GM12874 (cell line): ENCODE data around the gene CARD11.

ENCODE experiments used
- TF ChIP-seq, protein P1 (sequence below): IDR thresholded peaks from 2 replicates; pipeline ENCODE4 v1.5.1; 2011; ENCODE audit warnings: low read depth, mild to moderate bottlenecking, control low read depth, low read length, moderate library complexity; ENCODE audit not compliant: insufficient read depth

Gene CARD11

DNA sequence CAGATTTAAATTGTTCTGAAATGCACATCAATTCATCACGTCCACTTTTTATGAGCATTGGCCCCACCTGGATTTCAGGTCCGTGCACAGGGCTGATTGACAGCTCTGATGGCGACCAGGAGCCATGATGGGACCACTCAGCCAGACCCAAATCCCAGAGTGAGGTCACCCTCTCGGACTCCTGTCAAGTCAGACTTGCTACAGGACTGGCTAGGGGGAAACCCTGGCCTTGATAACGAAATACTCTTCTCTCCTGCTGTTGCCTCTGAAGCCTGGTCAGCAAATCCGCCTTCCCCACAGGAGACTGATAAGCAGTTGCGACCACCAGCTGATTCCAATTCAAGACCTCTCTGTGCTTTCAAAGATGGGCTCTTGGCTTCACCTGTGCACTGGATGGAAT, 76.4 kb downstream of the CARD11 start:
- TF ChIP-seq, protein P1, sequence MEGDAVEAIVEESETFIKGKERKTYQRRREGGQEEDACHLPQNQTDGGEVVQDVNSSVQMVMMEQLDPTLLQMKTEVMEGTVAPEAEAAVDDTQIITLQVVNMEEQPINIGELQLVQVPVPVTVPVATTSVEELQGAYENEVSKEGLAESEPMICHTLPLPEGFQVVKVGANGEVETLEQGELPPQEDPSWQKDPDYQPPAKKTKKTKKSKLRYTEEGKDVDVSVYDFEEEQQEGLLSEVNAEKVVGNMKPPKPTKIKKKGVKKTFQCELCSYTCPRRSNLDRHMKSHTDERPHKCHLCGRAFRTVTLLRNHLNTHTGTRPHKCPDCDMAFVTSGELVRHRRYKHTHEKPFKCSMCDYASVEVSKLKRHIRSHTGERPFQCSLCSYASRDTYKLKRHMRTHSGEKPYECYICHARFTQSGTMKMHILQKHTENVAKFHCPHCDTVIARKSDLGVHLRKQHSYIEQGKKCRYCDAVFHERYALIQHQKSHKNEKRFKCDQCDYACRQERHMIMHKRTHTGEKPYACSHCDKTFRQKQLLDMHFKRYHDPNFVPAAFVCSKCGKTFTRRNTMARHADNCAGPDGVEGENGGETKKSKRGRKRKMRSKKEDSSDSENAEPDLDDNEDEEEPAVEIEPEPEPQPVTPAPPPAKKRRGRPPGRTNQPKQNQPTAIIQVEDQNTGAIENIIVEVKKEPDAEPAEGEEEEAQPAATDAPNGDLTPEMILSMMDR = no peak

DNA sequence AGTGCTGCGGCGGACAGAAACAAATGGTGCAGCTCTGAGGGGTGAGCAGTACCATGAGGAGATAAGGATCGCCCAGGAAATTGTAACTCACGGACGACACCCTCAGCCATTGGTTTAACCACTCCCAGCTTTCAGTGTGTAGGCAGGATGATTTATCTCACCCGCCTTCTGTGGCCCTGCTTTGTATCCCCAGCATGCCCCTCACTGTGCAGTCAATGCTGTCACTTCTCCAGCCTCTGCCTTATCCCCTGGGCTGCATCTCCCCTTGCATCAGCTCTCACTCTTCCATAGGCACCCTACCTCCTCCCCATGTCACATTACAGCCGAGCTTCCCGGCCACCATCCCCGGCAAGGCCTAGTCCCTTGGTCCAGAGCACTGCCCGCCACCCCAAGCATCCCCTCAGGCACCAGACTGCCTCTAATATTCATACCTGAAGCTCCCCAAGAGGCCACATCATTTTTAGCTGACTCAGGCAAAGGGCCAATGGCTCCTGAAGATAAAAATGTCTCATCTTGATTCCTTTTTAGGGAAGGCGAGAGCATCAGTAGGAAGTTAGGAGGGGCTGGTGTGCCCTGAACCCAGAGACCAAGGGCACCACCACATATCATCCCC, 77.1 kb downstream of the CARD11 start:
- TF ChIP-seq, protein P1 = no peak

DNA sequence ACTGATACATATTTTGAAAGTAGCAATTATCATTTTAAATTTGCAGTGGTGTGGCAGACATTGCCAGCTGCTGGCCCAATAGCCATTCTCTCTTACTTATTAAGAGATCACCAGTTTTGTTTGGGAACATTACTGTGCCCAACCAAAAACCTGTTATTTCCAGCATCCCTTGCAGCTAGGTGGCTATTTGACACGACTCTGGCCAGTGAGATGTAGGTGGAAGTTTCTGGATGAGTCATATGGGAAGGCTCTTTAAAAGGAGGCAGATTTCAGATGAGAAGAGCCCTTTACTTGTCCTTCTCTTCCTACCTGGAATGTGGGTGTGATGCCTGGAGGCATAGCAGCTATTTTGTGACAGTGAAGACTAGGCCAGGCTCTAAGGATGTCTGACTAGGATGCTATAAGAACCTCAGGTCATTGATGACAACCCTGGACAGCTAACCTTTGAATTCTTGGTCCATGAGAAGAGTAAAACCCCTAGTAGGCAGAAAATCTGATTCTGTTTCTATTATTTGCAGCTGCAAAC, 77.9 kb downstream of the CARD11 start:
- TF ChIP-seq, protein P1 = no peak

DNA sequence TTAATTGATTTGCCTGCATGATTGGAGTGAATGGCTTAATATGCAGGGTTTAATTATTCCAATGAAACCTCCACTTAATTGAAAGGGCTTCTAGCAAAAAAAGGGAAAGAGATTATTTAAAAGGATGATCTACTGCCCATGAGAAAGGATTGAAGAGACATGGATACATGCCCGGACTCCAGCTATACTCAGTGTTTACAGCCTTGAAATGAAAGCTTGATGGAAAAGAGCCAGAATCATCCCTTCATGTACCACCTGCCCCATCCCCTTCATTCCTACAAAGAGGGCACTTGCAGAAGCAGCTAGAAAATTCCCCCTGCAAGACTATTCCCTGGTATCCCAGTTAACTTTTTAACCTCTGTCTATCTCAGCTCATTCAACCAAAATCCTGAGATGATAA, 78.4 kb downstream of the CARD11 start:
- TF ChIP-seq, protein P1 = no peak

DNA sequence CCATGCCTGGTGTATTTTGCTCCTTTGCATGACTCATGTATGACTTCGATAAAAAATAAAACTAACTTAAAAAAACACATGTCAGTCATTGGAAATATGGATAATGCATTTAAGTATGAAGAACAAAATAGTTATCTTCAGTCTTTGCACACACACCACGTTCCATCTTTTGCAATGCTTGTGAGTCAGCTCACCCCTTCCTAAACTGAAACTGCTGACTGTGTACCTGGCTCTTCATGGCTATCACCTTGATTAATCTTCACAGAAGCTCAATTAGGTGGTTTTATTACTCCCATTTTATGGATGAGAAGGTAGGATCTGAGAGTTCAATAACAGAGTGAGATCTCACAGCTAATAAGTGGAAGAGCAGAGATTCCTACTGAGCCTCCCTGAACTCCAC, 79.5 kb downstream of the CARD11 start:
- TF ChIP-seq, protein P1 = no peak

DNA sequence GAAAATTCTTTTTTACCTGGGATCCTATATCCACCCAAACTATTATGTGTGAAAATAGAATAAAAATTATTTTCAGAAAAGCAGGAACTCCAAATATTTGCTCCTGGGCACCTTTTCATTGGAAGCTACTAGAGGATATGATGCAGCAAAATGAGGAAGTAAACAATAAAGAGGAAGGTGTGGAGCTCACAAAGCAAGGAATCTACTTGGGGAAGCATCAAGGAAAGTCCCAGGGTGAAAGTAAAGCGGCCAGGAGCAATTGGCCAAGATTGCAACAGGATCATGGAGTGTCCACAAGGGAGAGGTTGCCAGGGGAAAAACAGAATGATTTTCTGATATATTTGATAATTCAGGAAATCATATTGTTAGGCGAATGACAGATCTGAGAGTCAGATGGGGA, 80.8 kb downstream of the CARD11 start:
- TF ChIP-seq, protein P1 = no peak

DNA sequence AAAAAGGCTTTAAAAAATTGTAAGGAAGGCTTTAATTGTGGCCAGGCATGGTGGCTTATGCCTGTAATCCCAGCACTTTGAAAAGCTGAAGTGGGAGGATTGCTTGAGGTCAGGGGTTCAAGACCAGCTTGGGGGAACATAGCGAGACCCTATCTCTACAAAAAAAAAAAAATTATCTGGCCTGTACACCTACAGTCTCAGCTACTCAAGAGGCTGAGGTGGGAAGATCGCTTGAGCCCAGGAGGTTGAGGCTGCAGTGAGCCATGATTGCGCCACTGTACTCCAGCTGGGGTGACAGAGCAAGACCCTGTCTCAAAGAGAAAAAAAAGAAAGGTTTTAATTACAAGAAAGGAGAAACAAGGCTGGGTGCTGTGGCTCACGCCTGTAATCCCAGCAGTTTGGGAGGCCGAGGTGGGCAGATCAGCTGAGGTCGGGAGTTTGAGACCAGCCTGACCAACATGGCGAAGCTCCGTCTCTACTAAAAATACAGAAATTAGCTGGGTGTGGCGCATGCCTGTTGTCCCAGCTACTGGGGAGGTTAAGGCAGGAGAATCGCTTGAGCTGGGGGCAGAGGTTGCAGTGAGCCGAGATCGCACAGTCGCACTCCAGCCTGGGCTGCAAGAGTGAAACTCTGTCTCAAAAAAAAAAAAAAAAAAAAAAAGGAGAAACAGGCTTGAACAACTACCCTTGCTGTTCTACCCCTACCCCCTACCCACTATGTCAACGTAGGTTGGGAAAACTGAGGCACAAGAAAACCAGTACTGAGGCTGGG, 83.7 kb downstream of the CARD11 start:
- TF ChIP-seq, protein P1 = no peak
